Measurements from ENCODE around the gene PCK2.
A peak's percentile ranks its signal among the peaks of the same experiment; 100 is the strongest.

PCK2 gene

DNA sequence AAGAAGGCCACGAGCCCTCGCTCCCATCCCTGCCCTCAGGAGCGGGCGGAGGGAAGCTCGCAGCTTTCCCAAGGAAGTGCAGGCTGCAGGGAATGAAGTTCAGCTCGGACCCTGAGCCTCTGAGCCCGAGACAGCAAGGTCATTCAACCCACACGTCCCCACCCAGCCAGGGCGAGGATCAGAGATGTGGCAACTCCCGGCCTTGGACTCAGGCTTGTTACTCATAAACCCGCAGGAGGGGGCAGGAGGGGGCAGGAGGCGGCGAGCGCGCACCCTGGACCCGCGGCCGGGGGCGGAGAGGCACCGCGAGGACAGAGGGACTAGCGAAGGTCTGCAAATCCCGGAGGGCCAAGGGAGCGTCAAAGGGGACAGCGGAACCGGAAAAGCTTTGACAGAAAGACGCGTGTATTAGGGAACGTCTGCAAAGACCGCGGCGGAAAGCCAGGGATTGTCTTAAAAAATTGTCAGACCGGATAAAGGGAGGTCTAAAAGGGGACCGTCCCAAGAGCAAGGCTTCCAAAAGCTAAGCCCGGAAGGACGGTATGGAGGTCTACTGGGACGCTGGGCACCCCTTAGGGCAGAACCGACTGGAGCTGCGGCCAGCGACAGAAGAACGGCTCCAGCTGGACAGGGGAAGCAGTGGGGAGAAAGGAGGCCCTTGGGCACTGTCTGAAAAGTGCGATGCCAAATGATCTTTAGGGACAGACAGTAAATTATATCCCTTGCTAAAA, 19.9 kb downstream of the PCK2 start:
- Histone ChIP-seq H2BK12ac (ENCODE audit: low read length) (no peak overlapping the region), H4K91ac (ENCODE audit: low read depth, low read length, poor library complexity) (peak overlapping the region; percentile 96), H3K14ac (ENCODE audit: low read length) (peak overlapping the region; percentile 31), H3K9ac (ENCODE audit: low read depth, low read length, poor library complexity) (peak overlapping the region; percentile 94), H3K18ac (ENCODE audit: low read length) (peak overlapping the region; percentile 99), H2BK120ac (ENCODE audit: low read depth, low read length) (peak overlapping the region; percentile 19), H3K79me1 (ENCODE audit: low read depth, low read length) (no peaks in the 10 kb centered on the region), H3K27ac (replicated peaks; ENCODE audit: low read length) (peak overlapping the region; percentile 98), H3K23ac (ENCODE audit: low read depth, low read length, poor library complexity) (peak overlapping the region; percentile 98), H2AK5ac (ENCODE audit: low read depth, low read length) (peak overlapping the region; percentile 82), H3K9me3 (replicated peaks in 1 of 2; ENCODE audit: control insufficient read depth in 2 of 2, insufficient read depth in 1 of 2, low read depth in 1 of 2, low read length in 2 of 2) (no peaks in the 10 kb centered on the region), H2BK5ac (ENCODE audit: low read length) (peak overlapping the region; percentile 96), H3K4ac (ENCODE audit: low read length) (no peak overlapping the region), H3K36me3 (replicated peaks in 1 of 2; ENCODE audit: control insufficient read depth in 2 of 2, insufficient read depth in 2 of 2, low read length in 2 of 2) (peaks cover 6 to 31% of the 10 kb centered on the region in 2 donors), H3K4me3 (ENCODE audit: low read length in 2 of 2) (peak overlapping the region; percentile 75 to 85), H4K8ac (ENCODE audit: low read depth, low read length) (no peak overlapping the region), H3K4me1 (ENCODE audit: control insufficient read depth in 2 of 2, insufficient read depth in 1 of 2, low read depth in 1 of 2, low read length in 2 of 2) (peaks cover 4 to 8% of the 10 kb centered on the region in 2 donors), H3K27me3 (ENCODE audit: control insufficient read depth in 3 of 3, insufficient read depth in 3 of 3, low read depth in 1 of 3, low read length in 3 of 3) (no peaks in the 10 kb centered on the region), H2BK15ac (ENCODE audit: low read length) (peak overlapping the region; percentile 55), H2AFZ (ENCODE audit: low read length) (peak overlapping the region; percentile 96), H3K4me2 (ENCODE audit: insufficient read depth, low read length, poor library complexity, severe bottlenecking) (peak overlapping the region; percentile 91)
- WGBS, 2 donors (ENCODE audit: extremely low coverage in 2 of 2, insufficient read length in 2 of 2, insufficient replicate concordance in 1 of 2): no CpG with 5 or more reads among the region's 42 CpGs
- peak; percentile 81 for DNase-seq (ENCODE audit: low spot score)

DNA sequence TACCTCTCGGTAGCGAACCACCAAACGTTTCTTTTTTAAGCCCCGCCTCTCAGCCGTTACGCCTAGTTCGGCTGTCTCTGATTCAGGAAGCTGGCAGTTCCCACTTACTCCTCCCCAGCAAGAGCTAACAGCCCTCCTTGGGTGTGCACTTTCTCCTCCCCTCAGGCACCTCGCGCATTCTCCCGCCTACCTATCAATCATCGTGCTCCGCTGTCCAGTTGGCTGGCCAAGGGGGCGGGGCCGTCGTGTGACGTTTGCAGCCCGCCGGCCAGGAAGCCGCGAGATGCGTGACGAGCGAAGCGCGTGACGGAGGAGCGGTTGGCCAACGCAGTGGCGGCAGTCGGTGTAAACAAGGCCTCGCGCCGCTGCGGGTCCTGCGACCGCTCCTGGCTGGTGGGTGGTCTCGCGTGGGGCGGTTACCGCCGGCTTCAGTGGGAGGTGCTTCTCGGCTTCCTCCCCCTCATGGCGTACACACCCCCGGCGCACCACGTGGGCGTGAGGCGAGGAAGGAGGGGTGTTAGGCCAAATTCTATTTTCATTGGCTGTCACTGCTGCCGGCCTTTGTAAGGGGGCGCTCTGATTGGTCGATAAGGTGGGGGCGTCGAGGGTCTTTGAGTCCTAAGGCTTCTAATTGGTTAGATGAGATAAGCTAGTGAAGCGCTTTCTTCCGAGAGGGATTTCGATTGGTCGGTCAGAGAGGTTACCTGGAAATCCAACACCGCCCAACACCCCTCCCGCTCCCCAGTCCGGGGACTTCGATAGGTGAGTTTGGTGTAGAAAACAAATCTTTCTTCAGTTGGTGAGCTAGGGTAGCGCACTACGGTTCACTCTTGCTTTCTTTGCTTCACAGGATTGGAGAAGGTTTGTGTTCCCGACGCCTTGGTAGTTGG, 20.7 kb downstream of the PCK2 start, which contains the start of the genes DCAF11 and NRL:
DCAF11 (plus strand) TSS at position 246 of the 890 bp plus-strand sequence. CDS start 818 bp downstream, outside the sequence.
NRL (minus strand) TSS at position 418 of the 890 bp plus-strand sequence. CDS start 32,101 bp downstream, outside the sequence.
- Histone ChIP-seq H3K14ac (ENCODE audit: low read length) (peak within 1 kb of the TSS; percentile 97), H2AFZ (ENCODE audit: low read length) (peak within 1 kb of the TSS; percentile 96), H2BK120ac (ENCODE audit: low read depth, low read length) (peak within 1 kb of the TSS; percentile 93), H3K4me2 (ENCODE audit: insufficient read depth, low read length, poor library complexity, severe bottlenecking) (peak within 1 kb of the TSS; percentile 91), H3K4ac (ENCODE audit: low read length) (no peak within 1 kb of the TSS), H3K9me3 (replicated peaks in 1 of 2; ENCODE audit: control insufficient read depth in 2 of 2, insufficient read depth in 1 of 2, low read depth in 1 of 2, low read length in 2 of 2) (no peaks in the 10 kb centered on the region), H2BK12ac (ENCODE audit: low read length) (peak within 1 kb of the TSS; percentile 100), H3K23ac (ENCODE audit: low read depth, low read length, poor library complexity) (peak within 1 kb of the TSS; percentile 98), H3K9ac (ENCODE audit: low read depth, low read length, poor library complexity) (peak within 1 kb of the TSS; percentile 94), H2BK15ac (ENCODE audit: low read length) (peak within 1 kb of the TSS; percentile 87), H3K27me3 (ENCODE audit: control insufficient read depth in 3 of 3, insufficient read depth in 3 of 3, low read depth in 1 of 3, low read length in 3 of 3) (no peaks in the 10 kb centered on the region), H3K4me3 (ENCODE audit: low read length in 2 of 2) (peak within 1 kb of the TSS; percentile 75 to 88), H3K36me3 (replicated peaks in 1 of 2; ENCODE audit: control insufficient read depth in 2 of 2, insufficient read depth in 2 of 2, low read length in 2 of 2) (peaks cover 13 to 39% of the 10 kb centered on the region in 2 donors), H4K8ac (ENCODE audit: low read depth, low read length) (peak within 1 kb of the TSS; percentile 86), H3K4me1 (ENCODE audit: control insufficient read depth in 2 of 2, insufficient read depth in 1 of 2, low read depth in 1 of 2, low read length in 2 of 2) (peaks cover 4 to 8% of the 10 kb centered on the region in 2 donors), H2AK5ac (ENCODE audit: low read depth, low read length) (peak within 1 kb of the TSS; percentile 82), H2BK5ac (ENCODE audit: low read length) (peak within 1 kb of the TSS; percentile 96), H3K27ac (replicated peaks; ENCODE audit: low read length) (peak within 1 kb of the TSS; percentile 98), H3K18ac (ENCODE audit: low read length) (peak within 1 kb of the TSS; percentile 100), H3K79me1 (ENCODE audit: low read depth, low read length) (no peaks in the 10 kb centered on the region), H4K91ac (ENCODE audit: low read depth, low read length, poor library complexity) (peak within 1 kb of the TSS; percentile 96)
- no CpG with 5 or more reads among the region's 65 CpGs for WGBS, 2 donors (ENCODE audit: extremely low coverage in 2 of 2, insufficient read length in 2 of 2, insufficient replicate concordance in 1 of 2)
- DNase-seq (ENCODE audit: low spot score): peak; percentile 99

DNA sequence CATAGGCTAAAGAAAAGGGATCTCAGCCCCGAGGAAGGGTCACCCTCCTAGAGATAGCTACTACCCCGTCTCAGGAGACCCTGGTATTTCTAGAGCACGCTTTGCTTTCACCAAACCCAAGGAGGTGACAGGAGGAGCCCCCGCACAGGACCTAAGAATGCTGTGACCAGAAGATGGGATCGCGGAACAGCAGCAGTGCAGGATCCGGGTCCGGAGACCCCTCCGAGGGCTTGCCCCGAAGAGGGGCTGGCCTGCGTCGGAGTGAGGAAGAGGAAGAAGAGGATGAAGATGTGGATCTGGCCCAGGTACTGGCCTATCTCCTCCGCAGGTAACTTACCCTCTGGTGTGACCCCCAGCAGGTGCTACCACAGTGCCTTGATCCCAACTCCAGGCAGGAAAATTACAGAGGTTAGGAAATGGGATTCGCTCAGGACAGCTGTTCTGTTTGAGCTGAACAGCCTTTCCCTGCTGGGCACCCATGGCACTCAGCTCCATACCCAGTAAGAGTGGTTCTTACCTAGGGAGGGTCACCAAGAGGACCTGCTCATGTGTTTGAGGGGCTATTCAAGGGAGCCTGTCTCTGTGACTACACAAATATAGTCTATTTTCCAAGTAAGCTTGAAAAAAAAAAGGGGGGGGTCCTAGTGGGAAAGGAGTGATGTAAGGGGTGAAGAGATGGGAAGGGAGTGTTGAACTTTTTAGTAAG, 21.5 kb downstream of the PCK2 start:
- Histone ChIP-seq H3K79me1 (ENCODE audit: low read depth, low read length) (no peaks in the 10 kb centered on the region), H3K14ac (ENCODE audit: low read length) (no peak overlapping the region), H2AK5ac (ENCODE audit: low read depth, low read length) (no peak overlapping the region), H3K23ac (ENCODE audit: low read depth, low read length, poor library complexity) (no peak overlapping the region), H3K4me3 (ENCODE audit: low read length in 2 of 2) (peak overlapping the region; percentile 75 to 87), H3K27ac (replicated peaks; ENCODE audit: low read length) (no peak overlapping the region), H3K36me3 (replicated peaks in 1 of 2; ENCODE audit: control insufficient read depth in 2 of 2, insufficient read depth in 2 of 2, low read length in 2 of 2) (peaks cover 15 to 43% of the 10 kb centered on the region in 2 donors), H3K9me3 (replicated peaks in 1 of 2; ENCODE audit: control insufficient read depth in 2 of 2, insufficient read depth in 1 of 2, low read depth in 1 of 2, low read length in 2 of 2) (no peaks in the 10 kb centered on the region), H4K91ac (ENCODE audit: low read depth, low read length, poor library complexity) (no peak overlapping the region), H2BK5ac (ENCODE audit: low read length) (no peak overlapping the region), H2BK15ac (ENCODE audit: low read length) (no peak overlapping the region), H3K4ac (ENCODE audit: low read length) (no peak overlapping the region), H2BK120ac (ENCODE audit: low read depth, low read length) (no peak overlapping the region), H3K9ac (ENCODE audit: low read depth, low read length, poor library complexity) (no peak overlapping the region), H3K18ac (ENCODE audit: low read length) (no peak overlapping the region), H3K4me1 (ENCODE audit: control insufficient read depth in 2 of 2, insufficient read depth in 1 of 2, low read depth in 1 of 2, low read length in 2 of 2) (peaks cover 4 to 8% of the 10 kb centered on the region in 2 donors), H4K8ac (ENCODE audit: low read depth, low read length) (no peak overlapping the region), H2AFZ (ENCODE audit: low read length) (peak overlapping the region; percentile 96), H3K27me3 (ENCODE audit: control insufficient read depth in 3 of 3, insufficient read depth in 3 of 3, low read depth in 1 of 3, low read length in 3 of 3) (no peaks in the 10 kb centered on the region), H2BK12ac (ENCODE audit: low read length) (no peak overlapping the region), H3K4me2 (ENCODE audit: insufficient read depth, low read length, poor library complexity, severe bottlenecking) (peak overlapping the region; percentile 88)
- no peak for DNase-seq (ENCODE audit: low spot score)
- WGBS, 2 donors (ENCODE audit: extremely low coverage in 2 of 2, insufficient read length in 2 of 2, insufficient replicate concordance in 1 of 2): no CpG with 5 or more reads among the region's 14 CpGs

Measured in neuronal stem cell (in vitro differentiated cells).